ENCODE data around the gene TLNRD1. TPM values are rescaled to one million over a fixed set of nuclear protein-coding genes. Genes with fewer than 3 reads are reported as not detected.

TLNRD1 gene
- total and polyA plus RNA-seq, 11 donors: 3.2 to 30.8 (median 7.9) TPM

DNA sequence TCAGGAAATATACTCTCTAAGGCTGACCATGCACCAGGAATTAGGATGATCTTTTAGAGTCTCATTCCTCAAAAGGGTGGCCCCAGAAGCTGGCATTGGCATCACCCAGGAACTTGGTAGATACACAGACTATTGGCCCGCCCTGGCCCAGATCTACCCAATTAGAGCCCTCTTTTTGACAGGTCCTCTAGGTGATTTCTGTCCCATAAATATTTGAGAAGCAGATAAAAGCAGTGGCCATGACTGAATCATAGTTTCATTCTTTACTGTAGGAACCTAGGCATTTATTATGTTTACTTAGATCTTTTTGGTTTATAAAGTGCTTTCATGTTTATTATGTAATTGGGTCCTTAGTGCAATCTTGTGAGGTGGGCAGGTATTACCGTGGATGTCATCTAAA is 7.6 kb downstream of the TLNRD1 start:
- Histone ChIP-seq H3K4me3 (no peak overlapping the region), H3K4me1 (peaks cover 0 to 66% (median 42%) of the 10 kb centered on the region in 12 donors), H3K27ac (no peak overlapping the region), H3K27me3 (no peaks in the 10 kb centered on the region), H3K9me3 (no peaks in the 10 kb centered on the region), H3K36me3 (peaks cover 0 to 20% (median 2%) of the 10 kb centered on the region in 9 donors)
- WGBS, 4 donors: 94 to 98% (median 96%) methylated on average over 2 of the region's 2 CpGs
- no peak for TF ChIP-seq POLR2A (IDR thresholded peaks at IDR 0.05)
- TF ChIP-seq, protein P1, sequence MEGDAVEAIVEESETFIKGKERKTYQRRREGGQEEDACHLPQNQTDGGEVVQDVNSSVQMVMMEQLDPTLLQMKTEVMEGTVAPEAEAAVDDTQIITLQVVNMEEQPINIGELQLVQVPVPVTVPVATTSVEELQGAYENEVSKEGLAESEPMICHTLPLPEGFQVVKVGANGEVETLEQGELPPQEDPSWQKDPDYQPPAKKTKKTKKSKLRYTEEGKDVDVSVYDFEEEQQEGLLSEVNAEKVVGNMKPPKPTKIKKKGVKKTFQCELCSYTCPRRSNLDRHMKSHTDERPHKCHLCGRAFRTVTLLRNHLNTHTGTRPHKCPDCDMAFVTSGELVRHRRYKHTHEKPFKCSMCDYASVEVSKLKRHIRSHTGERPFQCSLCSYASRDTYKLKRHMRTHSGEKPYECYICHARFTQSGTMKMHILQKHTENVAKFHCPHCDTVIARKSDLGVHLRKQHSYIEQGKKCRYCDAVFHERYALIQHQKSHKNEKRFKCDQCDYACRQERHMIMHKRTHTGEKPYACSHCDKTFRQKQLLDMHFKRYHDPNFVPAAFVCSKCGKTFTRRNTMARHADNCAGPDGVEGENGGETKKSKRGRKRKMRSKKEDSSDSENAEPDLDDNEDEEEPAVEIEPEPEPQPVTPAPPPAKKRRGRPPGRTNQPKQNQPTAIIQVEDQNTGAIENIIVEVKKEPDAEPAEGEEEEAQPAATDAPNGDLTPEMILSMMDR (IDR thresholded peaks at IDR 0.05): no peak
- intact Hi-C loops (cut with DNase I): loop anchor here in 1 of 10 donors (10.0 kb wide), 1 partner anchor 96 kb away; no protein-coding TSS in a partner anchor
- ATAC-seq (no peak), DNase-seq (no peak)

DNA sequence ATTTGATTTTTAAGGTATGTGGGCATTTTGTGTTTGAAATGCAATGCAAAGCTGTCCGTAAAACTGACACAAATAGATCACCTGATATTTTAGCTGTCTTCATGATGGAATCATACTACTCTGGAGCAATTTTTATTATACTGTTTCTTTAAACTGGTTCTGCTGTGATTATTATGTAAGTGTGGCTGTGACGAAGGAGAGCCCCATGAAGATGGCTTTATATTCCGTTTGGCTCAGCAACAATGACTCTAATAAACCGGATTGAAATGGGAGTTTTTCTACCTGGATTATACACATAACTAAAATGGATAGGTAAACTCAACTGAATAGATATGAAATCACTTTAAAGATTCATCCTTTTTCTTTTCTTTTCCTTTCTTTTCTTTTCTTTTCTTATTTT is 9.4 kb downstream of the TLNRD1 start:
- Histone ChIP-seq H3K27me3 (no peaks in the 10 kb centered on the region), H3K9me3 (no peaks in the 10 kb centered on the region), H3K36me3 (peaks cover 0 to 7% (median 0%) of the 10 kb centered on the region in 9 donors), H3K4me3 (no peak overlapping the region), H3K27ac (no peak overlapping the region), H3K4me1 (peaks cover 3 to 64% (median 42%) of the 10 kb centered on the region in 12 donors)
- intact Hi-C loops (cut with DNase I): loop anchor here in 1 of 10 donors (10.0 kb wide), 1 partner anchor 65 kb away; no protein-coding TSS in a partner anchor
- DNase-seq (no peak), ATAC-seq (no peak)
- no peak for TF ChIP-seq POLR2A (IDR thresholded peaks at IDR 0.05)
- TF ChIP-seq, protein P1 (IDR thresholded peaks at IDR 0.05): no peak
- 70 to 80% (median 77%) methylated on average over 4 of the region's 4 CpGs for WGBS, 4 donors

DNA sequence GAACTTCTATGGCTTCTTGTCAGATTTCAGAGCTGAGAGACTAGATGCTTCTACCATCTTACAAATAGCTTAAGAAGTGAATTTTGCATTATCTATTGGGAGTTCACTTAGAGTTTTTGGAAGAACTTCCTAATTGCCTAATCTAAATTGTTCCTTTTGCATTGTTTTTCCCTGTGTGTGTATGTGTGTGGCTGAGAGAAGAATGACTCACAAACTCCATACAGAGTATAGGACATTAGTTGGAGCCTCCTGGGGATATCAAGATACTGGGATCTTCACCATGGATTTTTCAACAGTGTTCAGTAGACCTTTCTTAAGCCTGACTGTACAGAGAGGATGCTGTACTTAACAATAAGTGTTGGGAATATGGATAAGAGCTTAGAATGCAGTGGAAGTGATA is 10.9 kb downstream of the TLNRD1 start:
- peaks cover 0 to 7% (median 0%) of the 10 kb centered on the region in 9 donors for H3K36me3 ChIP-seq
- peak in 2 of 4 donors; percentile 23 to 44 for ATAC-seq
- no peak overlapping the region for H3K4me3 ChIP-seq
- DNase-seq: no peak
- TF ChIP-seq, protein P1 (IDR thresholded peaks at IDR 0.05): no peak
- TF ChIP-seq POLR2A (IDR thresholded peaks at IDR 0.05): no peak
- H3K27ac ChIP-seq: no peak overlapping the region
- H3K9me3 ChIP-seq: no peaks in the 10 kb centered on the region
- H3K4me1 ChIP-seq: peaks cover 0 to 66% (median 43%) of the 10 kb centered on the region in 12 donors
- no peaks in the 10 kb centered on the region for H3K27me3 ChIP-seq
- intact Hi-C loops (cut with DNase I): loop anchor here in 1 of 10 donors (10.0 kb wide), 1 partner anchor 63 kb away; no protein-coding TSS in a partner anchor

DNA sequence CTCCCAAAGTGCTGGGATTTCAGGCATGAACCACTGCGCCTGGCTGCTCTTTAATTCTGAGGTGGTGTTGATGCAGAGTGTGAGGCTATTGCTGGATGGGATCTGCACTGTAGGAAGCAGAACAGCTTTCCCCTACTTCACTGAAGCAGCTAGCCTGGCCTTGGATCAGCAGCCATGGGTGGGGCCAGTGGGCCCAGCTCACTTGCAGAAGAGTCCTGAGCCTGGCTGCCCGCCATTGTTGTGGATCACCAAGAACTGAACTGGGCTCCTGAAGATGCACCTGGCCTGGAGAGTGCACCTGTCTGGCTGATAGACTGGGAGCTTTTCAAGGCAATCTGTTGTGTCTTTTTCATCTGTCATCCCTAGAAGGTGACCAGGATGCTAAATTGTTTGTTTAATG is 11.9 kb downstream of the TLNRD1 start:
- no peak for ATAC-seq
- intact Hi-C loops (cut with DNase I): loop anchor here in 1 of 10 donors (10.0 kb wide), 1 partner anchor 62 kb away; no protein-coding TSS in a partner anchor

More for the DNA sequence above, 11.9 kb downstream of the TLNRD1 start:
- 91 to 100% (median 94%) methylated on average over 1 to 2 of the region's 2 CpGs for WGBS, 4 donors
- Histone ChIP-seq H3K4me3 (no peak overlapping the region), H3K4me1 (peaks cover 0 to 67% (median 41%) of the 10 kb centered on the region in 12 donors), H3K9me3 (no peaks in the 10 kb centered on the region), H3K27ac (no peak overlapping the region), H3K36me3 (peaks cover 0 to 4% (median 0%) of the 10 kb centered on the region in 9 donors), H3K27me3 (no peaks in the 10 kb centered on the region)
- TF ChIP-seq, protein P1 (IDR thresholded peaks at IDR 0.05): no peak
- no peak for TF ChIP-seq POLR2A (IDR thresholded peaks at IDR 0.05)
- DNase-seq: no peak
